ENCODE data around the gene TUBA4A.

TUBA4A gene

GRCh38 chr2:219271021-219271420 is 17.3 kb upstream of the TUBA4A start:
- no peak for DNase-seq (ENCODE audit: low read depth in 1 of 2, low spot score in 1 of 2)

GRCh38 chr2:219270055-219270372 is 16.3 kb upstream of the TUBA4A start:
- no peak overlapping the region for H3K27ac ChIP-seq (replicated peaks)
- TF ChIP-seq POLR2AphosphoS5 (IDR thresholded peaks at IDR 0.05; ENCODE audit: low read depth) (no peak), REST (IDR thresholded peaks at IDR 0.05; ENCODE audit: insufficient replicate concordance, low read depth) (no peak), GABPA (IDR thresholded peaks at IDR 0.05; ENCODE audit: low read depth) (no peak), CTCF (IDR thresholded peaks at IDR 0.05; ENCODE audit: insufficient read depth, low read length) (no peak), SPI1 (IDR thresholded peaks at IDR 0.05; ENCODE audit: borderline replicate concordance, low read depth) (no peak)

More at GRCh38 chr2:219271021-219271420, 17.3 kb upstream of the TUBA4A start:
- no peak overlapping the region for H3K4me3 ChIP-seq (replicated peaks; ENCODE audit: insufficient read depth, low read length)
- TF ChIP-seq SPI1 (IDR thresholded peaks at IDR 0.05; ENCODE audit: borderline replicate concordance, low read depth), result no peak
- no peak for TF ChIP-seq CTCF (IDR thresholded peaks at IDR 0.05; ENCODE audit: insufficient read depth, low read length)
- TF ChIP-seq REST (IDR thresholded peaks at IDR 0.05; ENCODE audit: insufficient replicate concordance, low read depth), result no peak
- TF ChIP-seq POLR2AphosphoS5 (IDR thresholded peaks at IDR 0.05; ENCODE audit: low read depth), result no peak
- TF ChIP-seq GABPA (IDR thresholded peaks at IDR 0.05; ENCODE audit: low read depth), result no peak
- H3K27ac ChIP-seq (replicated peaks), result no peak overlapping the region
- no peaks in the 10 kb centered on the region for H3K27me3 ChIP-seq (ENCODE audit: insufficient read depth, poor library complexity, severe bottlenecking)

GRCh38 chr2:219269362-219270054 is 15.8 kb upstream of the TUBA4A start:
- H3K27ac ChIP-seq (replicated peaks), result no peak overlapping the region

More at GRCh38 chr2:219270055-219270372, 16.3 kb upstream of the TUBA4A start:
- Histone ChIP-seq H3K4me3 (replicated peaks; ENCODE audit: insufficient read depth, low read length) (no peak overlapping the region), H3K27me3 (ENCODE audit: insufficient read depth, poor library complexity, severe bottlenecking) (no peaks in the 10 kb centered on the region)
- DNase-seq (ENCODE audit: low read depth in 1 of 2, low spot score in 1 of 2), result no peak

More at GRCh38 chr2:219269362-219270054, 15.8 kb upstream of the TUBA4A start:
- no peak for DNase-seq (ENCODE audit: low read depth in 1 of 2, low spot score in 1 of 2)
- no peaks in the 10 kb centered on the region for H3K27me3 ChIP-seq (ENCODE audit: insufficient read depth, poor library complexity, severe bottlenecking)
- H3K4me3 ChIP-seq (replicated peaks; ENCODE audit: insufficient read depth, low read length), result no peak overlapping the region
- no peak for TF ChIP-seq REST (IDR thresholded peaks at IDR 0.05; ENCODE audit: insufficient replicate concordance, low read depth)
- TF ChIP-seq SPI1 (IDR thresholded peaks at IDR 0.05; ENCODE audit: borderline replicate concordance, low read depth), result no peak
